Measurements from ENCODE around the gene B4GALT3.

DNA sequence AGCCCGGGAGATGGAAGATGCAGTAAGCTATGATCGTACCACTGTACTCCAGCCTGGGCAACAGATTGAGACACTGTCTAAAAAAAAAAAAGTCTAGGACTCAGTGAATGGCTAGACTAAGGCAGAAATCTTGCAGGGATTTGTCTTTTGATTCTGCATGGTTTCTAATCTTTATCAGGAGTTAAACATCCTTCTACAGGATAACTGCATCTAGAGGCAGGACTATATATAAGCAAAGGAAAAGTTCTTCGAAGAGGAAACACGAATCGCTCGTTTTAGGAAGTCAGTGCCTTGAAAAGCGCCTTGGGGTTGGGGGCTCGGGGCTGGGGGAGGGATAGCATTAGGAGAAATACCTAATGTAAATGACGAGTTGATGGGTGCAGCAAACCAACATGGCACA, 24.1 kb downstream of the B4GALT3 start:
- TF ChIP-seq ZNF274 (IDR thresholded peaks at IDR 0.05; ENCODE audit: low read depth, low read length) (no peak), YY1 (IDR thresholded peaks at IDR 0.05; ENCODE audit: insufficient read depth, insufficient read length) (no peak), SUZ12 (IDR thresholded peaks at IDR 0.05; ENCODE audit: extremely low read depth, insufficient read depth, insufficient read length) (no peak)

All from NT2/D1 (cell line).